Measurements from ENCODE around the gene TMEM121.

TMEM121 gene

GRCh38 chr14:105497671-105498429 is 28.5 kb upstream of the TMEM121 start:
- DNase-seq (ENCODE audit: low read depth in 2 of 2, low spot score in 1 of 2) = no peak

- no peak for DNase-seq (ENCODE audit: low read depth in 2 of 2, low spot score in 1 of 2)
Measured at GRCh38 chr14:105498430-105499255, 27.7 kb upstream of the TMEM121 start.

- no peak for DNase-seq (ENCODE audit: low read depth in 2 of 2, low spot score in 1 of 2)
Measured at GRCh38 chr14:105499256-105500035, 26.9 kb upstream of the TMEM121 start.

GRCh38 chr14:105500036-105500725 is 26.2 kb upstream of the TMEM121 start:
- DNase-seq (ENCODE audit: low read depth in 2 of 2, low spot score in 1 of 2) = no peak

GRCh38 chr14:105500726-105501101 is 25.7 kb upstream of the TMEM121 start:
- DNase-seq (ENCODE audit: low read depth in 2 of 2, low spot score in 1 of 2) = no peak

- no peak for DNase-seq (ENCODE audit: low read depth in 2 of 2, low spot score in 1 of 2)
Measured at GRCh38 chr14:105501504-105502291, 24.7 kb upstream of the TMEM121 start.

- DNase-seq (ENCODE audit: low read depth in 2 of 2, low spot score in 1 of 2) = no peak
Measured at GRCh38 chr14:105502446-105503295, 23.7 kb upstream of the TMEM121 start.

- DNase-seq (ENCODE audit: low read depth in 2 of 2, low spot score in 1 of 2) = no peak
Measured at GRCh38 chr14:105503296-105503640, 23.1 kb upstream of the TMEM121 start.

GRCh38 chr14:105503935-105504692 is 22.3 kb upstream of the TMEM121 start:
- DNase-seq (ENCODE audit: low read depth in 2 of 2, low spot score in 1 of 2) = no peak

- no peak for DNase-seq (ENCODE audit: low read depth in 2 of 2, low spot score in 1 of 2)
Measured at GRCh38 chr14:105505101-105505500, 21.3 kb upstream of the TMEM121 start.

GRCh38 chr14:105507247-105507646 is 19.1 kb upstream of the TMEM121 start:
- no peak for DNase-seq (ENCODE audit: low read depth in 2 of 2, low spot score in 1 of 2)

GRCh38 chr14:105508069-105508468 is 18.3 kb upstream of the TMEM121 start:
- no peak for DNase-seq (ENCODE audit: low read depth in 2 of 2, low spot score in 1 of 2)

- DNase-seq (ENCODE audit: low read depth in 2 of 2, low spot score in 1 of 2) = no peak
Measured at GRCh38 chr14:105508601-105509000, 17.8 kb upstream of the TMEM121 start.

GRCh38 chr14:105517096-105517495 is 9.3 kb upstream of the TMEM121 start:
- no peak for DNase-seq (ENCODE audit: low read depth in 2 of 2, low spot score in 1 of 2)

GRCh38 chr14:105519946-105520698 is 6.3 kb upstream of the TMEM121 start:
- no peak for DNase-seq (ENCODE audit: low read depth in 2 of 2, low spot score in 1 of 2)

- DNase-seq (ENCODE audit: low read depth in 2 of 2, low spot score in 1 of 2) = no peak
Measured at GRCh38 chr14:105525326-105525725, 1.1 kb upstream of the TMEM121 start.

- DNase-seq (ENCODE audit: low read depth in 2 of 2, low spot score in 1 of 2) = no peak
Measured at GRCh38 chr14:105526776-105527380, 495 bp downstream of the TMEM121 start.
